NB4 (cell line): ENCODE data around the gene TST.

Source experiments
- CTCF ChIP-seq: IDR thresholded peaks from one replicate; pipeline ENCODE4 v1.5.1; 2012; ENCODE audit warnings: low read depth, low read length
- MAX ChIP-seq: IDR thresholded peaks from 2 replicates; pipeline ENCODE4 v1.6.1; 2011; ENCODE audit warnings: low read depth, low read length
- POLR2A ChIP-seq: IDR thresholded peaks from 2 replicates; pipeline ENCODE4 v1.6.1; 2011; ENCODE audit warnings: mild to moderate bottlenecking; ENCODE audit not compliant: insufficient read length; ENCODE audit errors: extremely low read depth

DNA sequence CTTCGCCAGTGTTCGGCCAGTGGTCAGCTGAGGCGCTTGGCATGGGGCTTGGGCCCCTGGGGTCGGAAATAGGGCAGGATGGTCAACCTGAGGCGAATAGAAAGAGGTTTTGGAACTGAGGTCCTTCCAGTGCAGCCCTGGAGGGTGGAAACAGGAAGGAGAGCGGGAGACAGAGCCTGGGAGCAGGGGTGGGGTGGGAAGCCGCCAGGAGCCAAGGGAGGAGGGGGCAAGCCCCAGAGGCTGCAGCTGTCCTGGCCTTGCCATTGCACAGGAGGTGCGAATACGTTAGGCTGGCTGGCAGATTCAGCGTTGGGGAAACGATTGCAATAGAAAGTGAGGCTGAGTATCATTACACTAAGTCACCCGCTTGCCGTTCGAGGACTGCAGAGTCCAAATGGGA is 18.4 kb upstream of the TST start:
- TF ChIP-seq CTCF (no peak), POLR2A (no peak), MAX (no peak)
